Measurements from ENCODE around the gene RAF1. TPM values are rescaled to one million over a fixed set of nuclear protein-coding genes. Genes with fewer than 3 reads are reported as not detected.
A peak's percentile ranks its signal among the peaks of the same experiment; 100 is the strongest.

The RAF1 gene
- total and polyA plus RNA-seq, 9 of the 15 experiments (the other 6 are each of a cell fraction or from before 2014, with no cell fraction given) = 28.0 to 183 (median 85.6) TPM

GRCh38 chr3:12663936-12664908 is at the start of gene RAF1 (continued):
- TF ChIP-seq, protein P1, sequence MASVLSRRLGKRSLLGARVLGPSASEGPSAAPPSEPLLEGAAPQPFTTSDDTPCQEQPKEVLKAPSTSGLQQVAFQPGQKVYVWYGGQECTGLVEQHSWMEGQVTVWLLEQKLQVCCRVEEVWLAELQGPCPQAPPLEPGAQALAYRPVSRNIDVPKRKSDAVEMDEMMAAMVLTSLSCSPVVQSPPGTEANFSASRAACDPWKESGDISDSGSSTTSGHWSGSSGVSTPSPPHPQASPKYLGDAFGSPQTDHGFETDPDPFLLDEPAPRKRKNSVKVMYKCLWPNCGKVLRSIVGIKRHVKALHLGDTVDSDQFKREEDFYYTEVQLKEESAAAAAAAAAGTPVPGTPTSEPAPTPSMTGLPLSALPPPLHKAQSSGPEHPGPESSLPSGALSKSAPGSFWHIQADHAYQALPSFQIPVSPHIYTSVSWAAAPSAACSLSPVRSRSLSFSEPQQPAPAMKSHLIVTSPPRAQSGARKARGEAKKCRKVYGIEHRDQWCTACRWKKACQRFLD (CRISPR knock-in tag; IDR thresholded peaks at IDR 0.05) = no peak
- no peak for TF ChIP-seq ZNF778 (CRISPR knock-in tag; IDR thresholded peaks at IDR 0.05)
- peak; percentile 77; the same call in 1 of the 2 replicates for TF ChIP-seq ELF4 (CRISPR knock-in tag; IDR thresholded peaks at IDR 0.05)
- TF ChIP-seq ZBTB26 (CRISPR knock-in tag; IDR thresholded peaks at IDR 0.05) = no peak
- peak; percentile 72; the same call in 1 of the 2 replicates for TF ChIP-seq ZNF668 (CRISPR knock-in tag; IDR thresholded peaks at IDR 0.05)
- peak; percentile 54; the same call in 1 of the 2 replicates for TF ChIP-seq BHLHE40 (IDR thresholded peaks at IDR 0.05; ENCODE audit: low read length)
- no peak for TF ChIP-seq ZC3H4 (CRISPR knock-in tag; IDR thresholded peaks at IDR 0.05; ENCODE audit: borderline replicate concordance)
- TF ChIP-seq TSC22D4 (tag; IDR thresholded peaks at IDR 0.05) = no peak
- TF ChIP-seq XRCC3 (IDR thresholded peaks at IDR 0.05) = no peak
- 0 out of 2 replicates have a peak, but pooled peaks have one; percentile 44 for TF ChIP-seq NFATC3 (IDR thresholded peaks at IDR 0.05)
- TF ChIP-seq SMAD2 (IDR thresholded peaks at IDR 0.05; ENCODE audit: low read depth, low read length) = no peak
- no peak for TF ChIP-seq ZNF561 (CRISPR knock-in tag; conservative IDR thresholded peaks at IDR 0.05)
- peak; percentile 69; the same call in 1 of the 2 replicates for TF ChIP-seq ZNF41 (CRISPR knock-in tag; conservative IDR thresholded peaks at IDR 0.05)
- no peak for TF ChIP-seq ZNF57 (CRISPR knock-in tag; IDR thresholded peaks at IDR 0.05)
- TF ChIP-seq HNRNPL (IDR thresholded peaks at IDR 0.05; ENCODE audit: low read depth, low read length) = peak; percentile 61; the same call in 1 of the 2 replicates
- TF ChIP-seq, protein P2, sequence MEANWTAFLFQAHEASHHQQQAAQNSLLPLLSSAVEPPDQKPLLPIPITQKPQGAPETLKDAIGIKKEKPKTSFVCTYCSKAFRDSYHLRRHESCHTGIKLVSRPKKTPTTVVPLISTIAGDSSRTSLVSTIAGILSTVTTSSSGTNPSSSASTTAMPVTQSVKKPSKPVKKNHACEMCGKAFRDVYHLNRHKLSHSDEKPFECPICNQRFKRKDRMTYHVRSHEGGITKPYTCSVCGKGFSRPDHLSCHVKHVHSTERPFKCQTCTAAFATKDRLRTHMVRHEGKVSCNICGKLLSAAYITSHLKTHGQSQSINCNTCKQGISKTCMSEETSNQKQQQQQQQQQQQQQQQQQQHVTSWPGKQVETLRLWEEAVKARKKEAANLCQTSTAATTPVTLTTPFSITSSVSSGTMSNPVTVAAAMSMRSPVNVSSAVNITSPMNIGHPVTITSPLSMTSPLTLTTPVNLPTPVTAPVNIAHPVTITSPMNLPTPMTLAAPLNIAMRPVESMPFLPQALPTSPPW (CRISPR knock-in tag; IDR thresholded peaks at IDR 0.05) = peak; percentile 51
- no peak for TF ChIP-seq FOXJ3 (CRISPR knock-in tag; IDR thresholded peaks at IDR 0.05)
- TF ChIP-seq MXI1 (IDR thresholded peaks at IDR 0.05; ENCODE audit: low read depth, low read length) = peak; percentile 81; the same call in 1 of the 2 replicates
- peak; percentile 43; the same call in 1 of the 2 replicates for TF ChIP-seq FOXM1 (IDR thresholded peaks at IDR 0.05; ENCODE audit: low read depth)
- TF ChIP-seq FOXM1 (CRISPR knock-in tag; IDR thresholded peaks at IDR 0.05; ENCODE audit: low read depth) = no peak
- TF ChIP-seq, protein P3, sequence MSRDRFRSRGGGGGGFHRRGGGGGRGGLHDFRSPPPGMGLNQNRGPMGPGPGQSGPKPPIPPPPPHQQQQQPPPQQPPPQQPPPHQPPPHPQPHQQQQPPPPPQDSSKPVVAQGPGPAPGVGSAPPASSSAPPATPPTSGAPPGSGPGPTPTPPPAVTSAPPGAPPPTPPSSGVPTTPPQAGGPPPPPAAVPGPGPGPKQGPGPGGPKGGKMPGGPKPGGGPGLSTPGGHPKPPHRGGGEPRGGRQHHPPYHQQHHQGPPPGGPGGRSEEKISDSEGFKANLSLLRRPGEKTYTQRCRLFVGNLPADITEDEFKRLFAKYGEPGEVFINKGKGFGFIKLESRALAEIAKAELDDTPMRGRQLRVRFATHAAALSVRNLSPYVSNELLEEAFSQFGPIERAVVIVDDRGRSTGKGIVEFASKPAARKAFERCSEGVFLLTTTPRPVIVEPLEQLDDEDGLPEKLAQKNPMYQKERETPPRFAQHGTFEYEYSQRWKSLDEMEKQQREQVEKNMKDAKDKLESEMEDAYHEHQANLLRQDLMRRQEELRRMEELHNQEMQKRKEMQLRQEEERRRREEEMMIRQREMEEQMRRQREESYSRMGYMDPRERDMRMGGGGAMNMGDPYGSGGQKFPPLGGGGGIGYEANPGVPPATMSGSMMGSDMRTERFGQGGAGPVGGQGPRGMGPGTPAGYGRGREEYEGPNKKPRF (IDR thresholded peaks at IDR 0.05; ENCODE audit: low read depth, low read length) = no peak
- TF ChIP-seq BMI1 (IDR thresholded peaks at IDR 0.05; ENCODE audit: low read length) = no peak
- TF ChIP-seq GABPA (tag; conservative IDR thresholded peaks at IDR 0.05; ENCODE audit: low read depth) = peak; percentile 46; the same call in 1 of the 2 replicates

Data from K562 (cell line).